Suprapubic skin (tissue), 4 donors: ENCODE measurements around the gene ORAI2.

ENCODE experiments used
- EP300 ChIP-seq: sonication (generic); formaldehyde crosslinking; IDR thresholded peaks from one replicate; pipeline ENCODE4 v1.6.1; 2017; ENCODE audit warnings: antibody characterized with exemption
- POLR2A ChIP-seq, 2 donors: fragments of 450-650 bp; IDR thresholded peaks; one replicate each; pipeline ENCODE4 v1.6.1; 2017; ENCODE audit warnings: antibody characterized with exemption in 2 of 2, mild to moderate bottlenecking in 2 of 2, moderate library complexity in 2 of 2
- POLR2AphosphoS5 ChIP-seq, 3 donors: sonication (generic); formaldehyde crosslinking; IDR thresholded peaks; one replicate each; pipeline ENCODE4 v1.6.1; 2017; ENCODE audit warnings: antibody characterized with exemption in 3 of 3
- TF ChIP-seq, protein P1 (sequence below), 2 donors: fragments of 200-600 bp in 1 of 2; fragments of 450-650 bp in 1 of 2; sonication (generic) in 1 of 2; IDR thresholded peaks; one replicate each; pipeline ENCODE4 v1.5.1; 2016 to 2019; ENCODE audit warnings: antibody characterized with exemption in 2 of 2, mild to moderate bottlenecking in 1 of 2, moderate library complexity in 1 of 2

DNA sequence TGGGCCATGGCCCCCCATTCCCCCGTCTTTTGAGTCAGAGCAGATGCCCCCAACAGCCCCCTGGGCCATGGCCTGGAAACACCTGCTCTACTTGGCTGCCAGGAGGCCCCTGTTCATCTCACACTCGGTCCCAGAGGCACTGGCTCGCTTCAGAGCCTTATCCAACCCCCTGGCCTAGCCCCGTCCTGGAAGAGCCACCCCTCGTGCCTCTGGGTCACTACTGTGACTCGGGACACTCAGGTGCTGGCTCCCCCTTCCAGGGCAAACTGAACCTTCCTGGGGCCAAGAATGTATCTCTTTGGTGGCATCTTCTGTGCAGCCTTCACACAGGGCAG is 38.4 kb downstream of the ORAI2 start:
- TF ChIP-seq, protein P1, sequence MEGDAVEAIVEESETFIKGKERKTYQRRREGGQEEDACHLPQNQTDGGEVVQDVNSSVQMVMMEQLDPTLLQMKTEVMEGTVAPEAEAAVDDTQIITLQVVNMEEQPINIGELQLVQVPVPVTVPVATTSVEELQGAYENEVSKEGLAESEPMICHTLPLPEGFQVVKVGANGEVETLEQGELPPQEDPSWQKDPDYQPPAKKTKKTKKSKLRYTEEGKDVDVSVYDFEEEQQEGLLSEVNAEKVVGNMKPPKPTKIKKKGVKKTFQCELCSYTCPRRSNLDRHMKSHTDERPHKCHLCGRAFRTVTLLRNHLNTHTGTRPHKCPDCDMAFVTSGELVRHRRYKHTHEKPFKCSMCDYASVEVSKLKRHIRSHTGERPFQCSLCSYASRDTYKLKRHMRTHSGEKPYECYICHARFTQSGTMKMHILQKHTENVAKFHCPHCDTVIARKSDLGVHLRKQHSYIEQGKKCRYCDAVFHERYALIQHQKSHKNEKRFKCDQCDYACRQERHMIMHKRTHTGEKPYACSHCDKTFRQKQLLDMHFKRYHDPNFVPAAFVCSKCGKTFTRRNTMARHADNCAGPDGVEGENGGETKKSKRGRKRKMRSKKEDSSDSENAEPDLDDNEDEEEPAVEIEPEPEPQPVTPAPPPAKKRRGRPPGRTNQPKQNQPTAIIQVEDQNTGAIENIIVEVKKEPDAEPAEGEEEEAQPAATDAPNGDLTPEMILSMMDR (IDR thresholded peaks at IDR 0.05), result no peak
- TF ChIP-seq POLR2AphosphoS5 (IDR thresholded peaks at IDR 0.05) (no peak), POLR2A (IDR thresholded peaks at IDR 0.05) (no peak), EP300 (no peak)
